Activated T-cell treated with anti-CD3 and anti-CD28 coated beads, Interleukin-2, amount 50 U/mL, for 48 hours (primary cell): ENCODE results near the gene DHX8.
"Not testable (repeated sequence)": the region's sequence is repeated elsewhere in the genome, so short reads cannot be mapped to it uniquely, and the experiment has no call there.

Experiments used
- DNase-seq, 2 experiments: peaks; one replicate each; pipeline ENCODE4 v3.0.0-alpha.2; 2020

The DHX8 gene

DNA sequence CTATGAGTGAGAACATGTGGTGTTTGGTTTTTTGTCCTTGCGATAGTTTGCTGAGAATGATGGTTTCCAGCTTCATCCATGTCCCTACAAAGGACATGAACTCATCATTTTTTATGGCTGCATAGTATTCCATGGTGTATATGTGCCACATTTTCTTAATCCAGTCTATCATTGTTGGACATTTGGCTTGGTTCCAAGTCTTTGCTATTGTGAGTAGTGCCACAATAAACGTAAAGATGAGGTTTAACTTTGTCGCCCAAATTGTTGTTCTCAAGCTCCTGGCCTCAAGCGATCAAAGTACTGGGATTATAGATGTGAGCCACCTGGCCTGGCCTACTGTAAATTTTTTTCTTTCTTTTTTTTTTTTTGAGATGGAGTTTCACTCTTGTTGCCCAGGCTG lies 21.2 kb upstream of the DHX8 start:
- DNase-seq: not testable (repeated sequence)

DNA sequence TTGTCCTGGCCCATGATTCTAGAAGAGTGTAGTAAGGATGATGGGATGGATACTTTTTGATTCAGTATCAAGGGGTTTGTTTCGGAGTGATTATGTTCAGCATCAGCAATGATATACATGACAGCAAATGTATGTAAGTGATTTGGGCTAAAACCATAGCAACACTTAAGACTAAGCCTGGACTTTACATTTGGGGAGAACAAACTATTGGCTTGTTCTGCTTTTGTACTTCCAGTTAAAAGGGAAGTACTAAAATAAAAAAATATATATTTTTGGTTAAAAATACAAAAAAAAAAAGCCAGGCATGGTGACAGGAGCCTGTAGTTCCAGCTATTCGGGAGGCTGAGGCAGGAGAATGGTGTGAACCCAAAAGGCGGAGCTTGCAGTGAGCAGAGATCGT lies 20.5 kb upstream of the DHX8 start:
- no peak for DNase-seq

DNA sequence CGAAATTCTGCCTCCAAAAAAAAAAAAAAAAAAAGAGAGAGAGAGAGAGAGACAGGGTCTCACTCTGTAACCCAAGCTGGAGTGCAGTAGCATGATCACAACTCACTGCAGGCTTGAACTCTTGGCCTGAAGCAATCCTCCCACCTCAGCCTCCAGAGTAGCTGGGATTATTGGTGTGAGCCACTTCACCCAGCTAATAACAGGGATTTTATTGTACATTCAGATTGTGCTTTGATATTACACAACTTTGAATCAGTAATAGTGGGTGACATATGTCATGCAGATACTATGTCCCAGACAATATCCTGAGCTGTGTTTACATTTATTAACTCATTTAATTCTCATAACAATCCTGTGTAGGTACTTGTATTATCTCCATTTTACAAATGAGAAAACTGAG lies 19.7 kb upstream of the DHX8 start:
- no peak for DNase-seq

DNA sequence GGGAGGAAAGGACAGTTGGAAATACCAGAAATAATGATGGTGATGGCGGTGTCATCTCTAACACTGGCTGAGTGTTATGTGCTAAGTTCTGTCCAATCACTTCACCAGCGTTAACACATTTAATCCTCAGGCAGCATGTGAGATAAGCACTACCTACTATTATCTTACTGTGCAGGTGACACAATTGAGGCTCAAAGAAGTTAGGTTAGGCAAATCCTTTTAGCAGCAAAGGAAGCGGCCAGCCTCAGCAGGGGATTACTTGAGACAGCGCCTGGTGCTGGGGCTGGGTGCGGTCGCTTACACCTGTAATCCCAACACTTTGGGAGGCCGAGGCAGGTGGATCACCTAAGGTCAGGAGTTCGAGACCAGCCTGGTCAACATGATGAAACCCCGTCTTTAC lies 18.7 kb upstream of the DHX8 start:
- DNase-seq: no peak

DNA sequence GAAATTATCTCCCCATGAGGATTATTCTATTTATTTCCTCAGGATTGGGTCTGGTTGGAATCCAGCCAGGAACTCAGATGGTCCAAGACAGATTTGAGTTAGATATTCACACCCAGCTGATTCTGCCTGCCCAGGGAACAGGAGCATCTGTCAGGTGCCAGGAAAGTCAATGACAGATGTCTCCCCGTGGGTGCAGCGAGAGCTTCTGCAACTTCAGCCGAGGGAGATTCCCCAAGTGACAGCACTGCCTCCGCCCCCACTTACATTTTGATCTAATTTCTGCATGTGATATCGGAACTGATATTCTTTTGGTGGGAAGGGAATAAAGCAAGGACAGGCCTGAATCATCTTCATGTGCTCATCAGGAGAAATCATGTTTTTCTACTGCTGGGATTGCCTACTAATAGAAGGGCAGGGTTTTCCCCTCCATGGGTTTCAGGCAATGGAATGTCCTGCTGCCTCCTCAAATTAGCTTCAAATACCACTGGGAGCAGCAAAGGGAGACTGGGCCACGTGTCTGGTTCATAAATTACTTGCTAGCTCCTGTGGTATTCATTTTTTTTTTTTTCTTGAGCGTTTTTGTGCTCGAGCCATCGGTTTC lies 15.7 kb upstream of the DHX8 start:
- DNase-seq: no peak

DNA sequence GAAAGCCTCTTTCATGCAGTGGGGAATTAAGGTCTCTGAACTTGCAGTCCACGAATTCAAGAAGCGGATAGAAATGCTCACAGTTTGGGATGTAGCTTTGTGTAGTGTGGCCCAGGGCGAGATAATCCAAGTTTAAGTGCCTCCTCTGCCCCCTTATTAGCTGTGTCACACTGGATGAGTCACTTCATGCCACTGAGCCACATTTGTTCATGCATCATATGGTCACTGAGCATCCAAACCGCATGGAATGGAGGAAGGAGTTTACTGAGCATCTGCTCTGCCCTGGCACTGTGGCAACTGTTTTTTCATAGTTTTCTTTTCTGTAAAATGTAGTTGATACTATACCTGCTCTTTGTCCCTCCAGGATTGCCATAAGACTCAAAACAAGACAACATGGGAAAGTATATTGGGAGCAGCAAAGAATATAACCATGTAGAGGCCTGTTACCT lies 15.1 kb upstream of the DHX8 start:
- DNase-seq: no peak

DNA sequence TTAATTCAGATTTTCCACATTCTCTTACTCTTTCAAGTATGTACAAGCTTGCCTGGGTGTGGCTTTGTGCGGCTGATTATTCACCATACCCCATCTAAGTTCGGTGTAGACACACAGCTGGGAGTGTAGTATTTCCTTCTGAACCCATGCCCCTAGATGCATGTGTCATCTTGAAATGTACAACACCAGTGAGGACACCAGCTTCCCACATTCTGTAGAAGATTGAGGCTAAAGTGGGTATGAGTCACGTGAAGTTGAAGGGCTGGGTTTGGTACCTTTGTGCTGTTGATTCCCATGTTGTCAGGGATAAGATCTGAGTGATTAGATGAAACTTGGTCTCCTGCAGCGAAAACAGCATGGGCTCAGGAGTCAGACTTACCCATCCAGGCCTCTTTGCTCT lies 14.6 kb upstream of the DHX8 start:
- DNase-seq: no peak

DNA sequence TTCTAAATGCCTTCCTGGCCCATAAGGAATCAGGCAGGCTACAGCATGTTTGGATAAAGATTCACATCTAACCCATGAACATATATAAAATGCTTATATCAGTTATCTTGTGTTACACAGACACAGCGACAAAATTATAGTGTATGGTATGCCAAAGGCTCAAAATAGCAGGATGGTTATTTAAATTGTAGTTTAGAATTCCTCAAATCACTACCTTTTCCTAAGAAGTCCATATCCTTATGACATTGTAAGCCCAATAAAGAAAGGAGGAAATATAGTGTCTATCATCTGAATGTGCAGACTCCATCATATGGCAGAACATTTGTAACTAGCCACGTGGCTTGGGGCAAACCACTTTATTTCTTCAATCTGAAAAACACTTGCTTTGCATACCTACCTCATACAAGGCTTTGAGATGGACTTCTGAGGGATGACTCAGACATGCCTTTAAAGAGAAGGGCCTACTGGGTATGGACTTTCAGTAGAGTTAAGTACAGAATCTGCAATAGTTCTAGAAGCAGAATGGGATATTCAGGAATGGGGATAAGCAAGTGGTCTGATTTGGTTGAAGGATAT lies 12.1 kb upstream of the DHX8 start:
- no peak for DNase-seq

DNA sequence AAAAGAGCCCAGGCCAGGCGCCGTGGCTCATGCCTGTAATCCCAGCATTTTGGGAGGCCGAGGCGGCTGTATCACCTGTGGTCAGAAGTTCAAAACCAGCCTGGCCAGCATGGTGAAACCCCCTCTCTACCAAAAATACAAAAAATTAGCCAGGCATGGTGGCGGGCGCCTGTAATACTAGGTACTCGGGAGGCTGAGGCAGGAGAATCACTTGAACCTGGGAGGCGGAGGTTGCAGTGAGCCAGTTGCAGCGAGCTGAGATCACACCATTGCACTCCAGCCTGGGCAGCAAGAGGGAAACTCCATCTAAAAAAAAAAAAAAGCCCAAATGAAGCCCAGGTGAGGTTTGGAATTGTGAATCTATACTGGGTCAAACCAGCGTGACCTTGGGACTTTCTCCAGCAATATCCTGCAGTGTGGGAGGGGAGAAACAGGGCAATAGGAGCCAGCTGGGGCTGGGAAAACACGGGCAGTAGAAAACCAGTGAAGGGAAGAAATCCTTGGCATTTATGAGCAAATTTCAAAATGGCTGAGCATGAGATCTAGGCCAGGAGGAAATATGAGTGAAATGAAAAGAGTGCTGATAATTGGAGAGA lies 8.2 kb upstream of the DHX8 start:
- DNase-seq: no peak

DNA sequence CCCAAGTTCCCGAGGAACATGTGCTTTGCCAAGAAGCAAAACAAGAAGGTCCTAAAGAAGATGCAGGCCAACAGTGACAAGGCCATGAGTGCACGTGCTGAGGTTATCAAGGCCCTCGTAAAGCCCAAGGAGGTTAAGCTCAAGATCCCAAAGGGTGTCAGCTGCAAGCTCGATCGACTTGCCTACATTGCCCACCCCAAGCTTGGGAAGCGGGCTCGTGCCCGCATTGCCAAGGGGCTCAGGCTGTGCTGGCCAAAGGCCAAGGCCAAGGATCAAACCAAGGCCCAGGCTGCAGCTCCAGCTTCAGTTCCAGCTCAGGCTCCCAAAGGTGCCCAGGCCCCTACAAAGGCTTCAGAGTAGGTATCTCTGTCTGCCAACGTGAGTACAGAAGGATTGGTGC lies 7.5 kb upstream of the DHX8 start:
- not testable (repeated sequence) for DNase-seq

DNA sequence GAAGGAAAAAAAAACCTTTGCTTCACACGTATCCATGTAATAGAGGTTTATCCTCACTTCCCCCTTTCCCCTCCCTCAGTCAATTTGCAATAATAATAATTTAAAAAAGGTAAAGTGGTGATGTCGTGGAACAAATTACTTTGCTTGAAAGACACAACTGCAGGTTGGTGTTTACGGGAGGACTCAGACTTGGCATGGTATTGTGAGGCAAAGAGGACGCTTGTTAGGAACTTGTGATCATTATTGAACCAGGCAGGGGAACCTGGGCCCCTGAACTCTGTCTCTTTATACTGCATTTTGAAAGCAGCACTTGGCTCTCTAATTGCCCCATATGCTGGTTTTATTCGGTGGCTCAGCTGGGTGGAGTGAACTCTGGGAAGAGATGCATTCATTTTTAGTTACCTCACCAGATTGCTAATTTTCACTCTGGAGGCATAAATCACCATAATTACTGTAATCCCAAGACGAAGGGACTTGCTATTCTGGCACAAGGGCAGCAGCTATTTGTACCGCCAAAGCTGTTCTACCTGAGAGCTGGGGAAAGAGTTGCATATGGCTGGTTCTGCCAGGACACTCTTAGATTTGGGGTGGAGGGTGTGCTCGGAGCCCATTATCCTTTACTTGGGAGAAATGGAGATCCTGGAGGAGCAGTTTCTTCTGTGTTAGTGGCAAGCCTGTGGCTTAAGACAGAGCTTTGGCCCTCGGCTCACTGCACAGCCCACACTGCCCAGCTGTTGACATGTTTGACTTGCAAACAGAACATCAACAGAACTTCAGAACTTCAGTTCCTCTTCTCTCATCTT lies 5.7 kb upstream of the DHX8 start:
- no peak for DNase-seq

DNA sequence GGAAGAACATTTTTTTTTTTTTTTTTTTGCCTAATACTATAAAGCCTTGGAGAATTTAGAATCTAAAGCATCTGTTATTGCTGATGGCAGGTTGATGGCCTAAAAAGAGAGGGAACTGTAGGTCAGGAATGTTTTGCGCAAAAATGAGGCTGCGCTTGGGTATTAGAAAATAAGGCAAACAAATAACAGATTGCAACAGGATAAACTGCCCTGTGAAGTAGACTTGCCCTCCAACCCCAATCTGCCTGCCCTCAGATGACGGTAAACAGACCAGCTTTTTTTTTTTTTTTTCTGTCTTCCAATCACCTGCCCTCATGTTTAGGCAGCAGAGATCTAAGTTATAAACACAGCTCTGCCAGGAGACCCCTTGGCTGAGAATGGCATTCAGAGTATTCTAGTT lies 3.8 kb upstream of the DHX8 start:
- no peak for DNase-seq

DNA sequence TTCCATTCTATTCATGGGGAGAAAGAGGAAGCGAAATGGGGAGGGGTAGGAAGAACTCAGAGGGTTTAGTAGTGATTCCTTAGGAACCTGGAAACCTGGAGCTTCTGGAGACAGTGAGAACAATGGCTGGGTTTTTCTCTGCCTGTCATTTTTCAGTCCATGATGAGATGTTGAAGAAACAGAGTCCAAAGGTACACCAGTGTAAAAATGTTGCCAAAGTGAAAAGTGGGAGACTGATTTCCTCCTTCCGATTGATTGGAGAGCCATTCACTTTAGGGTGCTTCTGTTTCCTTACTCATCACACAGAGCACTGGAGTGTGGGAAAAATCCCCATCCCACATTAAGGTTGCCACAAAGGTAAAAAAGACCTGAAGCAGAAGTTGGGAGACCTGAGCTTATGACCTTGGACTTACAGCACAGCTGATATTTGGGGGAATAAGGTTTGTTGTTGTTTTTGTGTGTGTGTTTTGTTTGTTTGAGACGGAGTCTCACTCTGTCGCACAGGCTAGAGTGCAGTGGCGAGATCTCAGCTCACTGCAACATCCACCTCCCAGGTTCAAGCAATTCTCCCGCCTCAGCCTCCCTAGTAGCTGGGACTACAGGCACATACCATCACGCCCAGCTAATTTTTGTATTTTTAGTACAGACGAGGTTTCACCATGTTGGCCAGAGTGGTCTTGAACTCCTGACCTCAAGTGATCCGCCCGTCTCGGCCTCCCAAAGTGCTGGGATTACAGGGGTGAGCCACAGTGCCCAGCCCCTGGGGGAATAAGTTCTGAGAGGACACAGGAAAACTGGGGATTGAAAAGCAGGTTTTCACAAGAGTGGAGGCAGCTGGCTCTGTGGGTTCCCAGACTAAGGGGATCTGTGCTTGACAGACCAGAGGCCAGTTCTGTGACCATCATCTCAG lies 1.4 kb upstream of the DHX8 start:
- DNase-seq: no peak

DNA sequence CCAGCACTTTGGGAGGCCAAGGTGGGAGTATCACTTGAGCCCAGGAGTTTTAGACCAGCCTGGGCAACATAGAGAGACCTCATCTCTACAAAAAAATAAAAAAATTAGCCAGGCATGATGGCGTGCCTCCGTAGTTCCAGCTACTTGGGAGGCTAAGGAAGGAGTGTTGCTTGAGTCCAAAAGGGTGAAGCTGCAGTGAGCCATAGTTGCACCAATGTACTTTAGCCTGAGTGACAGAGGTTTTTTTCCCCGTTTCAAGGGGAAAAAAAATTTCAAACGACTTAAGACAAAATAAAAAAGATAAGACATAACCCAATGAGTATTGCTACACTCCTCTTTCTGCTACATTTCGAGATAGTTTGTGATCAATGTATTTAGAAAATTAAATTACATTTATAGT lies 6.8 kb downstream of the DHX8 start:
- DNase-seq: no peak

DNA sequence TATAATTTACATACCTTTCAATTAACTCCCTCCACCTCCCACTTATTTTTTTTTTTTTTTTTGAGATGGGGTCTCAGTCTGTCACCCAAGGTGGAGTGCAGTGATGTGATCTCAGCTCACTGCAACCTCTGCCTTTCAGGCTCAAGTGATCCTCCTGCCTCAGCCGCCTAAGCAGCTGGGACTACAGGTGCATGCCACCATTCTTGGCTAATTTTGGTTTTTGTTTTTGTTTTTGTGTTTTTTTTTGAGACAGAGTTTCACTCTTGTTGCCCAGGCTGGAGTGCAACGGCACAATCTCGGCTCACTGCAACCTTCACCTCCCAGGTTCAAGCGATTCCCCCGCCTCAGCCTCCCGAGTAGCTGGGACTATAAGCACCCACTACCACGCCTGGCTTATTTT lies 25.7 kb downstream of the DHX8 start:
- not testable (repeated sequence) for DNase-seq

DNA sequence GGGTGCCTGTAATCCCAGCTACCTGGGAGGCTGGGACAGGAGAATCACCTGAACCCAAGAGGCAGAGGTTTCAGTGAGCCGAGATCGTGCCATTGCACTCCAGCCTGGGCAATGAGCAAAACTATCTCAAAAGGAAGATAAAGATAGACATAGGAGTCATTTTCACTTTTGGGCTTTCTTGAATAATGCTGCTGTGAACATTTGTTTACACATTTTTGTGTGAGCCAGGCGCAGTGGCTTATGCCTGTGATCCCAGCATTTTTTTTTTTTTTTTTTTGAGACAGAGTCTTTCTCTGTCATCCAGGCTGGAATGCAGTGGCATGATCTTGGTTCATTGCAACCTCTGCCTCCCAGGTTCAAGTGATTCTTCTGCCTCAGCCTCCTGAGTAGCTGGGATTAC lies 27.4 kb downstream of the DHX8 start:
- not testable (repeated sequence) for DNase-seq

DNA sequence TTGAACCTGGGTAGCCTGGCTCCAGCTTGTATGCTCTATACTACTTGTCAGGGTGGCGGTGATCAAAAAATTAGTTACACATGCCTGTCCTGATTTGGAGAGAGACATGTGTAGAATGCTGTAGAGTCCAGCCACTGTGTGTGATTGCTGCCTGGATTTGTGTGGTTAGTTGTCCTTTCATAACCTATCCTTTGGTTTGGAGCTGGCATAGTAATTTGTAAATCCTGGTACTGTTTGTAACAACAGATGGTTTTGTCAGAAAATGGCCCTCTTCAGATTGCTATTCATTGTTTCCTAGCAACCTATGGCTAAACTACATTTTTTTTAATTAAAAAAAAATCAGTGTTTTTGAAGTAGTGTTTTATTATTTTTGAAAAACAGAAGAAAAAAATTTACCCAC lies 31.9 kb downstream of the DHX8 start:
- DNase-seq: no peak

DNA sequence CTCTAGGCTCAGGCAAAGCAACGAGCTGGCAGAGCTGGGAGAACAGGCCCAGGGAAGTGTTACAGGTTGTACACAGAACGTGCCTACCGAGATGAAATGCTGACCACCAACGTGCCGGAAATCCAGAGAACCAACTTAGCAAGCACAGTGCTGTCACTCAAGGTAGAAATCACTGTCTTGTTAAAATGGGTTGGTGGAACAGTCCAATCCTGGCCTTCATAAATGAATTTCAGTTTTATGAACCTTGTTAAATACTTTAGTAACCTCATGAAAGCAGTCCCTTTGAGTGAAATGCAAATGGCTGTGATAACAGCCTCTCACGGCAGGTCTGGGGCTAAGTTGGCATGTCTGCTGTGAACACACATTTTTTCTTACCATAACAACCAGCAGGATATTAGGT lies 33.4 kb downstream of the DHX8 start:
- DNase-seq: no peak

DNA sequence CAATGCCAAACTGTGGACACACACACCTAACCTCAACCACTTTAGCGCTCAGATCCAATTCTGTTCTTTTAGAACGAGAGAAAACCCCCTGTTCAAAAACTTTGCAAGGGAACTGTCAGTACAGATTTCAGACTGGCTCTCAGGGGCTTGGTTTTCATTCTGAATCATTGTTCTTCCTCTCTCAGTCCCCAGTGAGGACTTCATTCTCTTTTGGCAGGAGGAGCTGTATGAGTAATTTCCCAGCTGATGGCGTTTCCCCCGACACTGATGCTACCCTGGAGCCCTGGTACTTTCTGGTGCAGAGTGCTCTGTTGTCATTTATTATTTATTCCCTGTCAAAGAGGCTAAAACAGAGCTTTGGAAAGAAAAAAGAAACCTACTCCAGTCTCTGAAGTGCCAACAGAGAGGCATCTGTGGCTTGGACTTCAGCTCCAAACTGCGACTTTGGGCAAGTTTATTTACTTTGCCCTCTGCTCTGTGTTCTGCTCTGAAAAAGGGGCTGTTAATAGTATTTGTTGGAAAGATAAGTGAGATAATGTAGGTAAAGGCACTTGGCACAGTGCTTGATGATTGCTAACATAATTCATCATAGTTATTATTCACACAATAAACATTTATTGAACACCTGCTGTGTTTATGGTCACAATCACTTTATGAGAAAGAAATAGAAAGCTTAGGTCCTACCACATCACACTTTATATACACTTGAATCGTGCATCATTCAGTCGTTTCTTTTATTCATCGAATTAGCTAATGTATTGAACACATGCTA lies 34.0 kb downstream of the DHX8 start:
- DNase-seq: no peak

DNA sequence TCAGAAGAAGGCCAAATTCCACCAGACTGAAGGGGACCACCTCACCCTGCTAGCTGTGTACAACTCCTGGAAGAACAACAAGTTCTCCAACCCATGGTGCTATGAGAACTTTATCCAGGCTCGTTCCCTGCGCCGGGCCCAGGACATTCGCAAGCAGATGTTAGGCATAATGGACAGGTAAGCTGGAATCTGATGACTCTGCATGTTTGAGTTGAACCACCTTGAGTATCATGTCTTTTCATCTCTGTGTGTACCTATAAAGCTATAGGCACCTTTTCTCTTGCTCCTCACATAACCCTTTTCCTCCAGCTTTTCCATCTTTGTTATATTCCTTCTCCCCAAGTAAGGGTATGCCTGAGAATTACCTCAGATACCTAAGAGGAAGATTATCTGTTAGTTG lies 37.6 kb downstream of the DHX8 start:
- DNase-seq: no peak

DNA sequence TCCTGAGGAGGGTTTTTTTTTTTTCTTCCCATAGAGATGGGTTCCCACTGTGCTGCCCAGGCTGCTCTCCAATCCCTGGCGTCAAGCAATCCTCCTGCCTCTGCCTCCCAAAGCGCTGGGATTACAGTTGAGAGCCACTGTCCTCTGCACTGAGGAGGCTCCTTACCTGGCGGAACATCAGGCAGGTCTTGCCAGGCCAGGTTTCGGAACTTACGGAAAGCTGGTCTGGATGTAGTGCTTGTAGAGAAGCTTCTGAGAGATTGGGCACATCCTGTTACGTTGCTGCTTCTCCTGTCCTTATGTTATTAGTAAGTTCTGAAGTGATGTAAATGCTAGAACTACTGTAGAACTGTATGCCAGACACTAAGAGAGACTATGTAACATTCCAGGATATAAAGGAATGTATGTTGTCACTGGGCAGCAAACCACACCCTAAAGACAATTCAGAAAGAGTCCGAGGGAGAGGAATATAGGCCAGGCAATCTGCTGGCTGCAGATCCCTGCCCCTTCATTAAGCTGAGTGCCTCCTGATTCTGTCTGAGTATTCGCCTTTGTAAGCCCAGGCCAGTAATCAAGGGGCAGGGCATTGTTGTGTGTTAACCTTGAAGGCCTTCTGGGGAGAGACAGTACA lies 41.3 kb downstream of the DHX8 start:
- no peak for DNase-seq
